Smooth muscle cell of the brain vasculature (primary cell): ENCODE data around the gene PLCD4.

ENCODE experiments used
- DNase-seq: peaks from one replicate; pipeline ENCODE4 v3.0.0-alpha.2; 2012; ENCODE audit warnings: low read depth, low spot score

Gene PLCD4

GRCh38 chr2:218607436-218608115, at the start of gene PLCD4:
TSS of gene PLCD4 (plus strand) at chr2:218607899. CDS start at chr2:218615740, 7,841 bp downstream.
- peak; percentile 32 for DNase-seq

- no peak for DNase-seq
These were observed 49.8 kb upstream of the PLCD4 start for GRCh38 chr2:218557941-218558340.

- no peak for DNase-seq
These were observed 48.7 kb upstream of the PLCD4 start for GRCh38 chr2:218558986-218559385.

GRCh38 chr2:218564056-218564455, 43.6 kb upstream of the PLCD4 start:
- DNase-seq, result no peak

GRCh38 chr2:218566296-218566695, 41.4 kb upstream of the PLCD4 start:
- DNase-seq, result no peak

GRCh38 chr2:218567797-218568189, 39.9 kb upstream of the PLCD4 start:
- no peak for DNase-seq

GRCh38 chr2:218568190-218569037, 39.3 kb upstream of the PLCD4 start, which contains the start of the genes CNOT9 and USP37:
TSS of gene CNOT9 (plus strand) at chr2:218568839. CDS start at chr2:218568955, 116 bp downstream.
TSS of gene USP37 (minus strand) at chr2:218568351. CDS start at chr2:218558653, 9,698 bp downstream.
- DNase-seq, result peak; percentile 89

GRCh38 chr2:218569038-218569431, 38.7 kb upstream of the PLCD4 start:
- peak; percentile 10 for DNase-seq

- DNase-seq, result no peak
These were observed 37.8 kb upstream of the PLCD4 start for GRCh38 chr2:218569661-218570500.

- no peak for DNase-seq
These were observed 36.8 kb upstream of the PLCD4 start for GRCh38 chr2:218570850-218571249.

- no peak for DNase-seq
These were observed 30.8 kb upstream of the PLCD4 start for GRCh38 chr2:218576854-218577253.

GRCh38 chr2:218577482-218578220, 30.0 kb upstream of the PLCD4 start:
- DNase-seq, result no peak

- no peak for DNase-seq
These were observed 29.3 kb upstream of the PLCD4 start for GRCh38 chr2:218578272-218578877.

- no peak for DNase-seq
These were observed 25.6 kb upstream of the PLCD4 start for GRCh38 chr2:218582076-218582475.

GRCh38 chr2:218583983-218584850, 23.5 kb upstream of the PLCD4 start:
- no peak for DNase-seq

- no peak for DNase-seq
These were observed 22.2 kb upstream of the PLCD4 start for GRCh38 chr2:218585541-218585940.

GRCh38 chr2:218605432-218605831, 2.3 kb upstream of the PLCD4 start:
- peak; percentile 49 for DNase-seq

GRCh38 chr2:218615868-218616315, 8.2 kb downstream of the PLCD4 start:
- no peak for DNase-seq

- DNase-seq, result no peak
These were observed 10.6 kb downstream of the PLCD4 start for GRCh38 chr2:218618102-218618860.
